GM12875 (cell line): Measurements from ENCODE around the gene GOLGA6L25.
A peak's percentile ranks its signal among the peaks of the same experiment; 100 is the strongest.
"Not testable (repeated sequence)": the region's sequence is repeated elsewhere in the genome, so short reads cannot be mapped to it uniquely, and the experiment has no call there.

ENCODE experiments used
- H3K4me3 ChIP-seq: one replicate; pipeline ENCODE4 v1.5.1; 2011; ENCODE audit warnings: low read depth, low read length, control low read depth

Gene GOLGA6L25

DNA sequence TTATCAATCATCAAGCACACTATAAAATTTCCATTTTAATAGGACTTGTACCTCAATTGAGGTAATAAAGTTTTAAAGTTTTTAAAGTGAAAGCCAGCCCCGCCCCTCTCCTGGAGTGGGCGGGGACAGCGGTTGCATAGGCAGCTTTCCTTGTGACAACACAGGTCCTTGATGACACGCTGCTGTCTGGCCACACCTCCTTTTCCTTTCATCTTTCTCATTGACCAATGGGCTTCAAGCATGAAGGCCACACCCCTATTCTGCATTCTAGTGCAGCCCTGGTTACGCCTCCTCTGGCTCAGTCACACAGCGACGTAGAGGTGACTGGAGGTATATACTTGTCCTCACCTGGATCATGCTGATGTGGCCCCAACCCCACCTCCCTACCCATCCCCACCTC lies at the start of gene GOLGA6L25:
Gene GOLGA6L25 (plus strand): TSS at position 301 of the 400 bp plus-strand sequence. CDS start 61 bp downstream, at position 362.
- H3K4me3 ChIP-seq: not testable (repeated sequence)

DNA sequence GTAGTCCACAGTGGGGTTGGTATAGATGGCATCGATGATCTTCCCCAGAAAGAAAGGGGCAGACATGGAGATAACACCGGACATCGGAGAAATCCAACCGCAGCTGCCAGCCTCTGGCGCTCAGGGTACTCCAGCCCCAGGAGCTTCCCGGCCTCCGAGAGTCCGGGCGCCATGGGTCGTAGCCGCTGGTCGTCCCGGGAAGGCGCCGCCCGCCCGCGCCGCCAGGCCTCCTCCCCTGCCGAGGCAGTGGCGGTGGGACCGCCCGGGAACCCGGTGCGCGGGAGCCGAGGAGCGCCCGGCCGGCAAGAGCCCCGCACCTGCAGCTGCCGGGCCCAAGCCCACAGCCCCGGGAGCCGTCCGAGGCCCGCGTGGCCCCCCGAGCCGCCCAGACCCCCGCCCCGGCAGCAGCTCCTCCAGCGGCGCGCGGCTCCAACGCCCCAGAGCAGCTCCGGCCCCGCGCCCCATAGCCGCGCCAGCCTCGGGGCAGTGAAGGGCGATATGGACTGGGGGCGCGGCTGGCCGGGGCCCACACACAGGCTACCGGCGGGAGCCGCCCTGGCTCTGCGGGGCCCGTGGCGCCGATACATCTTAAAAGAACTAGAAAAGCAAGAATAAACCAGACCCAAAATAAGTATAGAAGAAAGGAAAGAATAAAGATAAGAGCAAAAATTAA lies 45.0 kb upstream of the GOLGA6L25 start:
- not testable (repeated sequence) for H3K4me3 ChIP-seq

DNA sequence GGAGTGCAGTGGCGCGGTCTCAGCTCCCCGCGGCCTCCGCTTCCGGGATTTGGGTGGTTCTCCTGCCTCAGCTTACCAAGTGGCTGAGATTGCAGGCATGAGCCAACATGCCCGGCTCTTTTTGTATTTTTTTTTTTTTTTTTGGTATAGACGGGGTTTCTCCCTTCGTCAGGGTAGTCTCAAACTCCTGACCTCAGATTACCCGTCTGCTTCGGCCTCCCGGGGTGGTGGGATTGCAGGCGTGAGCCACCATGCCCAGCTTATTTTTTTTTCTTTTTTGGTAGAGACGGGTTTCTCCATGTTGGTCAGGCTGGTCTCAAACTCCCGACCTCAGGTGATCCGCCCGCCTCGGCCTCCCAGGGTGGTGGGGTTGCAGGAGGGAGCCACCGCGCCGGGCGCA lies 39.2 kb upstream of the GOLGA6L25 start:
- H3K4me3 ChIP-seq: not testable (repeated sequence)

DNA sequence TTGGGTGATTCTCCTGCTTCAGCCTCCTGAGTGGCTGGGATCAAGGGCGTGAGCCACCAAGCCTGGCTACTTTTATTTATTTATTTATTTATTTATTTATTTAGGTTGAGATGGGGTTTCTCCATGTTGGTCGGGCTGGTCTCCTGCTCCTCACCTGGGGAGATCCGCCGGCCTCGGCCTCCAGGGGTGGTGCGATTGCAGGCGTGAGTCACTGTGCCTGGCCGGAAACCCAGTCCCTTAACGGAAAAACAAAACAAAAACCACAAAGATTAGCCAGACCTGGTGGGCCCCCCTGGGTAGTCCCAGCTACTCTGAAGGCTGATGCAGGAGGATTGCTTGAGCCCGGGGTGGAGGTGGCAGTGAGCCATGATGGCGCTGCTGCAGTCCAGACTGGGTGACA lies 38.2 kb upstream of the GOLGA6L25 start:
- not testable (repeated sequence) for H3K4me3 ChIP-seq

DNA sequence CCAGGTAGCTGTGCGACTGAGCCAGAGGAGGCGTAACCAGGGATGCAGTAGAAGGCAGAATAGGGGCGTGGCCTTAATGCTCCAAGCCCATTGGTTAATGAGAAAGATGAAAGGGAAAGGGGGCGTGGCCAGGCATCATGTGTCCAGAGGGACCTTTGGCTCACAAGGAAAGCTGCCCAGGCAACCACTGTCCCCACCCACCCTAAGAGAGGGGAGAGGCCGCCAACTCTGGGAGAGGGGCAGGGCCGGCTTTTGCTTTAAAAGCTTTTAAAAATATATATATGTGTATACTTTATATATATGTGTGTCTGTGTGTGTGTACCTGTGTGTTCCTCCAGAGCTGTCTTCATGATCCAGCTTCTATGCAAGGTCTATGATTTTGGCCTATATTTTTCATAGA lies 20.4 kb upstream of the GOLGA6L25 start, which contains the start of gene GOLGA8G:
Gene GOLGA8G (minus strand): TSS at position 18 of the 400 bp plus-strand sequence. CDS start 62 bp downstream, outside the sequence.
- not testable (repeated sequence) for H3K4me3 ChIP-seq

DNA sequence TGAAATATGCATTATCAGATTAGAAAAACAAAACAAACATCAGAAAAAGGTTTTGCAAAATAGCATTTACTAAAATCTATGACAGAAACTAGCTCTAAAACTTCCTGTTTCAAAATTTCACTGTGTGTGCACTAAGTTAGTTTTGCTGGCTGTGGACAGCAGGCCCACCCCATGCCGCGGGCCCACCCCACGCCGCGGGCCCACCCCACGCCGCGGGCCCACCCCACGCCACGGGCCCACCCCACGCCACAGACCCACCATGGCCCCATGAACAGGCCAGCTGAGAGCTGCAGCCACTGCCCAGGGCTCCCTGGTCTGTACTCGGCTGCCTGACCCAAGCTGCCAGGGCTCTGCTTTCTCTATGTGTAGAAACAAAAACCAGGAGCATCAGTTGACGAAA lies 20.0 kb downstream of the GOLGA6L25 start:
- not testable (repeated sequence) for H3K4me3 ChIP-seq

DNA sequence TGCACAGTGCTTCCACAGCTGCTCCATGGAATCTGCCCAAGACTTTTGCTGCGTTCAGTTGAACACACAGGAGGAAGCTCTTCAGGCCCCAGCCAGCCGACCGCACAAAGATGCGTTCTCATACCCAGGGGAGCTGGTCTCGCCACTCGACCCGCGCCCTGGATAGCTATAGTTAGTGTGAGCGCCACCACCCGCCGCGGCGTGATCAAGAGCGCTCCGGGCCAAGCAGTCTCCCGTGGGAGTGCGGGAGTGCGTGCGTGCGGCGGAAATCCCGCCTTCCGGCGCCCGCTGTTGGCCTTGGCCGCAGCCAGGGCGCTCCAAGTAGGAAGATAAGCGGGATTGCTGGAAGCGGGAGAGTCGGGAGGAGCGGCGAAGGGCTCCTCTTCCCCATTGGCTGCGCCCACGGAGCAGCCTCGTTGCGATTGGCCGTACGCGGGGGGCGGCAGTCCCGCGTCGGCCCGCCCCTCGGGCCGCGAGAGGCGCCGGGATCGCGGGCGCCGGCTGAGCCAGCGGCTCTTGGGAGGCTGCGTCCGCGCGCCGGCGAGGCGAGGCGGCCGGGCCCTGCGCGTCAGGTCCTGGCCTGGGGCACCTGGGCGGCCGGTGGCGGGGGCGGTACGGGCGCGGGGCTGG lies 35.7 kb downstream of the GOLGA6L25 start:
- peak overlapping the region; percentile 10 for H3K4me3 ChIP-seq

- peak overlapping the region; percentile 29 for H3K4me3 ChIP-seq
Measured at GRCh38 chr15:28589769-28590168, 36.4 kb downstream of the GOLGA6L25 start.

GRCh38 chr15:28592395-28592794 lies 39.0 kb downstream of the GOLGA6L25 start:
- not testable (repeated sequence) for H3K4me3 ChIP-seq

DNA sequence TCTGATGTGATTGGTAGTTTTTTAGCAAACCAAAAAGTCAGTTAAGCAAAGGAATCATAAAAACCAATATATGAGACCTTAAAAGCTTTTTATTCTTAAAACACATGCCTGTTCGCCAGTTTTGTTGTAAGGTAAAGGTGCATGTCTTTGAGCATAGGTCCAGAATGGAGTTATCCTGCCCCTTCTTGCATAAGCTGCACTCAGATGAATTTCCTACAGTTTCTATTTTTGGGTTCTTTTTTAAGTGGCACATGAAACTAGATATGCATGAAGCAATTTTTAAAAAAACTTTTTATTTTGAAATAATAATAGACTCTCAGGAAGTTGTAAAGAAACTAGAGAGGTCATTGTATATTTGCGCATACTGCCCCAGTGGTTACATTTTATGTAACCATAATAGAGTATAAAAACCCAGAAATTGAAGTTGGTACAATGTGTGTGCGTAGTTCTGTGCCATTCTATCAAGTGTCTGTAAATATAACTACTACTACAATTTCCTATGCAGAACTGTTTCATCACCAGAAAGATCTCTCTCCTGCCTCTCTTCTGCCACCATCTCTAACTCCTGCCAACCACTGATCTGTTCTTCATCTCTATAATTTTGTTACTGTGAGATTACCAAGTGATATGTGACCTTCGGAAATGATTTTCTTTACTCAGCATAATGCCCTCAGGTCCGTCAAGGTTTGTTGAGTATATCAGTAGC lies 40.2 kb downstream of the GOLGA6L25 start:
- H3K4me3 ChIP-seq: not testable (repeated sequence)

DNA sequence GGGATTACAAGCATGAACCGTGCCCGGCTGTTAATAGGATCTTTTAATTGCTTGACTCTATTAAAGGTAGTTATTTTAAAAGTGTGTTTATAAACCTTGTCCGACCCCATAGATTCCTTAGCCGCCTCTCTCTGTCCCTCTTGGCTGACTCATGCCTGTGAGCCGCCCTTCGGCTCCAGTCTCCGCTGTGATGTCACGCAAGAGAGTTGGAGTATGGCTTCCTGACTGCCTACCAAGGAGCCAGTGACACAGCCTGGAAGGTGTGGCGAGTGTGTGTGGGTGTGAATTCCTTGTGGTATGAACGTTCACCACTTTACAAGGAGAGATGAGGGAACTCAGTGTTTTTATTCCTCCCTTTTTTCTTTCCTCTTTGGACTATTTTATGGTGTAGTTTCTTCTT lies 44.1 kb downstream of the GOLGA6L25 start:
- not testable (repeated sequence) for H3K4me3 ChIP-seq

- H3K4me3 ChIP-seq: not testable (repeated sequence)
Measured at GRCh38 chr15:28598209-28598608, 44.8 kb downstream of the GOLGA6L25 start.

GRCh38 chr15:28602152-28602551 lies 48.8 kb downstream of the GOLGA6L25 start:
- H3K4me3 ChIP-seq: not testable (repeated sequence)
